HepG2 (cell line): Measurements from ENCODE around the gene HLF. TPM values are rescaled to one million over a fixed set of nuclear protein-coding genes. Genes with fewer than 3 reads are reported as not detected.
A peak's percentile ranks its signal among the peaks of the same experiment; 100 is the strongest.

Experiments used
- FOXO4 ChIP-seq: sonication (generic); formaldehyde crosslinking; conservative IDR thresholded peaks from 2 replicates; pipeline ENCODE4 v1.8.1; 2023; ENCODE audit warnings: missing genetic modification reagents
- GPN1 ChIP-seq: sonication (generic); formaldehyde crosslinking; IDR thresholded peaks from 2 replicates; pipeline ENCODE4 v1.5.1; 2020; ENCODE audit warnings: missing genetic modification reagents, borderline replicate concordance
- HBP1 ChIP-seq: IDR thresholded peaks from 2 replicates; pipeline ENCODE4 v1.6.1; 2016; ENCODE audit warnings: low read depth, control low read depth
- HHEX ChIP-seq: IDR thresholded peaks from 2 replicates; pipeline ENCODE4 v1.6.1; 2016; ENCODE audit warnings: control low read depth
- MAX ChIP-seq: IDR thresholded peaks from 2 replicates; pipeline ENCODE4 v1.6.1; 2012; ENCODE audit warnings: inconsistent platforms
- NFAT5 ChIP-seq: sonication (generic); formaldehyde crosslinking; IDR thresholded peaks from 2 replicates; pipeline ENCODE4 v1.4.0; 2020; ENCODE audit warnings: missing genetic modification reagents
- PAX8 ChIP-seq: sonication (generic); formaldehyde crosslinking; IDR thresholded peaks from 2 replicates; pipeline ENCODE4 v1.8.0; 2022; ENCODE audit warnings: mild to moderate bottlenecking, missing genetic modification reagents, borderline replicate concordance
- POLR2G ChIP-seq: fragments of 200-400 bp; formaldehyde crosslinking; IDR thresholded peaks from 2 replicates; pipeline ENCODE4 v1.6.1; 2018; ENCODE audit warnings: mild to moderate bottlenecking, low read depth, low read length, moderate library complexity
- SAP130 ChIP-seq: IDR thresholded peaks from 2 replicates; pipeline ENCODE4 v1.6.1; 2016; ENCODE audit warnings: low read depth
- STAT5B ChIP-seq: sonication (generic); formaldehyde crosslinking; IDR thresholded peaks from 2 replicates; pipeline ENCODE4 v1.4.0; 2020; ENCODE audit warnings: missing genetic modification reagents
- TFDP2 ChIP-seq: sonication (generic); formaldehyde crosslinking; IDR thresholded peaks from 2 replicates; pipeline ENCODE4 v1.4.0; 2020; ENCODE audit warnings: missing genetic modification reagents
- TIGD3 ChIP-seq: sonication (generic); formaldehyde crosslinking; IDR thresholded peaks from 2 replicates; pipeline ENCODE4 v1.5.1; 2020; ENCODE audit warnings: mild to moderate bottlenecking, missing genetic modification reagents, borderline replicate concordance
- ZFP1 ChIP-seq: IDR thresholded peaks from 2 replicates; pipeline ENCODE4 v1.6.1; 2016
- ZFP36L2 ChIP-seq: sonication (generic); formaldehyde crosslinking; IDR thresholded peaks from 2 replicates; pipeline ENCODE4 v1.4.0; 2020; ENCODE audit warnings: missing genetic modification reagents
- ZNF510 ChIP-seq: sonication (generic); formaldehyde crosslinking; IDR thresholded peaks from 2 replicates; pipeline ENCODE4 v1.4.0; 2020; ENCODE audit warnings: low read depth, mild to moderate bottlenecking, missing genetic modification reagents
- ZNF577 ChIP-seq: sonication (generic); formaldehyde crosslinking; IDR thresholded peaks from 2 replicates; pipeline ENCODE4 v1.4.0; 2020; ENCODE audit warnings: mild to moderate bottlenecking, low read depth, missing genetic modification reagents, borderline replicate concordance
- ZNF660 ChIP-seq: sonication (generic); formaldehyde crosslinking; IDR thresholded peaks from 2 replicates; pipeline ENCODE4 v1.5.1; 2020; ENCODE audit warnings: mild to moderate bottlenecking, low read depth, missing genetic modification reagents, borderline replicate concordance
- ZNF703 ChIP-seq: sonication (generic); formaldehyde crosslinking; IDR thresholded peaks from 2 replicates; pipeline ENCODE4 v1.5.1; 2020; ENCODE audit warnings: missing genetic modification reagents, mild to moderate bottlenecking, moderate library complexity, borderline replicate concordance
- ZNF850 ChIP-seq: sonication (generic); formaldehyde crosslinking; conservative IDR thresholded peaks from 2 replicates; pipeline ENCODE4 v1.9.0; 2021; ENCODE audit warnings: mild to moderate bottlenecking, missing genetic modification reagents
- polyA plus RNA-seq, 8 experiments: library from polyadenylated mRNA; depleted of rRNA in 3 of 8; stranded (reverse) in 7 of 8; unstranded in 1 of 8; fragments of >200 nt; fragmentation: Illumina TruSeq in 4 of 8; extraction: Trizol in 4 of 8; gene quantifications; 2 replicates each; pipeline versions ENCODE4 v1.2.1 to v1.2.3, GENCODE V29; 2011 to 2016; ENCODE audit warnings: low read depth in 4 of 8, missing spikeins in 1 of 8, mixed read lengths in 1 of 8; ENCODE audit not compliant: insufficient read depth in 1 of 8
- total RNA-seq, 5 experiments: library from RNA; depleted of rRNA; stranded (reverse); fragments of >200 nt; fragmentation: Illumina TruSeq; extraction: Trizol; gene quantifications; 2 replicates each; pipeline ENCODE4 v1.2.3, GENCODE V29; 2016; ENCODE audit warnings: low read depth in 1 of 5

Gene HLF
- total and polyA plus RNA-seq, 2 of the 13 experiments (the other 11 are each of a cell fraction or from before 2014, with no cell fraction given): 202 to 346 TPM

- no peak for TF ChIP-seq NFAT5
- TF ChIP-seq STAT5B (CRISPR knock-in tag): no peak
- no peak for TF ChIP-seq TIGD3 (CRISPR knock-in tag)
- no peak for TF ChIP-seq TFDP2 (CRISPR knock-in tag)
- no peak for TF ChIP-seq HHEX (CRISPR knock-in tag)
- no peak for TF ChIP-seq HBP1
- 0 out of 2 replicates have a peak, but pooled peaks have one; percentile 8 for TF ChIP-seq SAP130 (CRISPR knock-in tag)
- no peak for TF ChIP-seq MAX
- TF ChIP-seq ZNF850 (CRISPR knock-in tag): no peak
- TF ChIP-seq ZFP36L2 (CRISPR knock-in tag): no peak
- no peak for TF ChIP-seq FOXO4 (CRISPR knock-in tag)
- TF ChIP-seq PAX8: no peak
- TF ChIP-seq ZNF510 (CRISPR knock-in tag): no peak
- TF ChIP-seq ZNF577: no peak
- TF ChIP-seq POLR2G: peak; percentile 68
- TF ChIP-seq ZNF660: no peak
- no peak for TF ChIP-seq GPN1 (CRISPR knock-in tag)
- TF ChIP-seq ZNF703 (CRISPR knock-in tag): no peak
- TF ChIP-seq ZFP1 (CRISPR knock-in tag): no peak
Observed at GRCh38 chr17:55278173-55278961, 13.6 kb downstream of the HLF start (continued).
